K562 (cell line): ENCODE measurements around the gene PLA2G2C. TPM values are rescaled to one million over a fixed set of nuclear protein-coding genes. Genes with fewer than 3 reads are reported as not detected.

Experiments
- ARID1B ChIP-seq: fragments of 450-650 bp; IDR thresholded peaks from 2 replicates; pipeline ENCODE4 v1.6.1; 2016; ENCODE audit warnings: antibody characterized with exemption, mild to moderate bottlenecking, inconsistent platforms
- ARNT ChIP-seq, 2 experiments: fragments of 450-650 bp; IDR thresholded peaks; 2 replicates each; pipeline ENCODE4 v1.6.1; 2016; ENCODE audit warnings: mild to moderate bottlenecking in 1 of 2
- BRCA1 ChIP-seq, 2 experiments: fragments of 450-650 bp in 1 of 2; sonication (generic) in 1 of 2; formaldehyde crosslinking in 1 of 2; IDR thresholded peaks; 2 replicates each; pipeline versions ENCODE4 v1.5.0 to v1.6.1; 2017 to 2020; ENCODE audit warnings: mild to moderate bottlenecking in 1 of 2, missing genetic modification reagents in 1 of 2
- BRD4 ChIP-seq: fragments of 200-600 bp; sonication (generic); IDR thresholded peaks from 2 replicates; pipeline ENCODE4 v1.6.1; 2017; ENCODE audit warnings: inconsistent platforms
- EP400 ChIP-seq: fragments of 450-650 bp; IDR thresholded peaks from 2 replicates; pipeline ENCODE4 v1.6.1; 2017; ENCODE audit warnings: antibody characterized with exemption, mild to moderate bottlenecking, moderate library complexity
- ERF ChIP-seq: fragments of 450-650 bp; formaldehyde crosslinking; IDR thresholded peaks from 2 replicates; pipeline ENCODE4 v1.4.0; 2020; ENCODE audit warnings: mild to moderate bottlenecking, mixed read lengths
- FOXJ3 ChIP-seq: sonication (generic); formaldehyde crosslinking; IDR thresholded peaks from 2 replicates; pipeline ENCODE4 v1.4.0; 2020; ENCODE audit warnings: mild to moderate bottlenecking, missing genetic modification reagents
- HMG20B ChIP-seq: fragments of 250-450 bp; sonication (Bioruptor Pico); IDR thresholded peaks from 2 replicates; pipeline ENCODE4 v1.5.0; 2021; ENCODE audit warnings: mild to moderate bottlenecking
- KDM1A ChIP-seq, 2 experiments: fragments of 450-650 bp; IDR thresholded peaks; 2 replicates each; pipeline ENCODE4 v1.6.1; 2016; ENCODE audit warnings: mild to moderate bottlenecking in 2 of 2
- KLF13 ChIP-seq: fragments of 450-650 bp; IDR thresholded peaks from 2 replicates; pipeline ENCODE4 v1.6.1; 2016; ENCODE audit warnings: missing genetic modification characterization, low read depth, mild to moderate bottlenecking, missing compliant biosample characterization, moderate library complexity, borderline replicate concordance
- MCM3 ChIP-seq: fragments of 450-650 bp; IDR thresholded peaks from 2 replicates; pipeline ENCODE4 v1.6.1; 2016
- MEF2D ChIP-seq: conservative IDR thresholded peaks from 2 replicates; pipeline ENCODE4 v1.6.1; 2016; ENCODE audit warnings: low read depth, missing genetic modification characterization, missing compliant biosample characterization
- MLLT1 ChIP-seq, 2 experiments: fragments of 450-650 bp; IDR thresholded peaks; 2 replicates each; pipeline ENCODE4 v1.6.1; 2016
- MNT ChIP-seq, 2 experiments: fragments of 450-650 bp; conservative IDR thresholded peaks; 2 replicates each; pipeline ENCODE4 v1.6.1; 2017; ENCODE audit warnings: mild to moderate bottlenecking in 2 of 2, moderate library complexity in 2 of 2
- MTF1 ChIP-seq: fragments of 250-450 bp; sonication (Bioruptor Pico); IDR thresholded peaks from 2 replicates; pipeline ENCODE4 v1.9.0; 2021; ENCODE audit warnings: moderate library complexity, mild to moderate bottlenecking, inconsistent platforms, borderline replicate concordance
- NR0B1 ChIP-seq: fragments of 450-650 bp; IDR thresholded peaks from one replicate; pipeline ENCODE4 v1.6.1; 2018; ENCODE audit warnings: mild to moderate bottlenecking, moderate library complexity; ENCODE audit not compliant: partially characterized antibody
- NRF1 ChIP-seq, 2 experiments: fragments of 450-650 bp; IDR thresholded peaks in 1 of 2; conservative IDR thresholded peaks in 1 of 2; 2 replicates each; pipeline ENCODE4 v1.6.1; 2014; ENCODE audit warnings: mild to moderate bottlenecking in 2 of 2
- RBM15 ChIP-seq: fragments of 200-400 bp; formaldehyde crosslinking; IDR thresholded peaks from 2 replicates; pipeline ENCODE4 v1.6.1; 2018; ENCODE audit warnings: mild to moderate bottlenecking, low read length, moderate library complexity; ENCODE audit not compliant: insufficient read depth
- TAL1 ChIP-seq: fragments of 450-650 bp; IDR thresholded peaks from 2 replicates; pipeline ENCODE4 v1.6.1; 2016; ENCODE audit warnings: mild to moderate bottlenecking
- TRIM24 ChIP-seq, 2 experiments: fragments of 450-650 bp; IDR thresholded peaks; 2 replicates each; pipeline ENCODE4 v1.6.1; 2016
- USF1 ChIP-seq: sonication (generic); formaldehyde crosslinking; IDR thresholded peaks from 2 replicates; pipeline ENCODE4 v1.9.0; 2022; ENCODE audit warnings: mild to moderate bottlenecking, missing genetic modification reagents
- ZFP91 ChIP-seq: sonication (generic); formaldehyde crosslinking; IDR thresholded peaks from 2 replicates; pipeline ENCODE4 v1.8.0; 2022; ENCODE audit warnings: mild to moderate bottlenecking, missing genetic modification reagents
- ZNF444 ChIP-seq: fragments of 250-450 bp; sonication (Bioruptor Pico); IDR thresholded peaks from 2 replicates; pipeline ENCODE4 v1.4.0; 2020; ENCODE audit warnings: mild to moderate bottlenecking, moderate library complexity
- ZNF717 ChIP-seq: fragments of 250-450 bp; sonication (Bioruptor Pico); IDR thresholded peaks from 2 replicates; pipeline ENCODE4 v1.5.0; 2021
- polyA plus RNA-seq, 8 experiments: library from polyadenylated mRNA; depleted of rRNA in 4 of 8; stranded (reverse) in 5 of 8; unstranded in 3 of 8; fragments of >200 nt; fragmentation: Nextera tagmentation in 2 of 8; fragmentation: Illumina TruSeq in 1 of 8; extraction: Ambion mirVana in 2 of 8; extraction: Trizol in 1 of 8; gene quantifications; 2 replicates each; pipeline versions ENCODE4 v1.2.1 to v1.2.3, GENCODE V29; 2011 to 2014; ENCODE audit warnings: inconsistent platforms in 1 of 8, missing spikeins in 1 of 8
- total RNA-seq, 7 experiments: library from RNA; depleted of rRNA in 6 of 7; stranded (reverse); fragments of >200 nt in 6 of 7; fragmentation: Illumina TruSeq in 2 of 7; extraction: Trizol in 2 of 7; gene quantifications; 2 replicates each; pipeline versions ENCODE4 v1.2.1 to v1.2.3, GENCODE V29; 2011 to 2021; ENCODE audit warnings: low replicate concordance in 1 of 7

The PLA2G2C gene
- total and polyA plus RNA-seq, 9 of the 15 experiments (the other 6 are each of a cell fraction or from before 2014, with no cell fraction given) = 0.14 to 0.49 (median 0.21) TPM

GRCh38 chr1:20197329-20197791, 11.0 kb upstream of the PLA2G2C start (continued):
- TF ChIP-seq NR0B1 (no peak), ZNF717 (CRISPR knock-in tag) (no peak), NRF1 (conservative IDR thresholded peaks at IDR 0.05 in 1 of 2, IDR thresholded peaks at IDR 0.05 in 1 of 2) (peak; percentile 30 to 38; a peak in 2 of 4 replicates), BRD4 (no peak), ZNF444 (no peak), MEF2D (tag) (no peak), FOXJ3 (CRISPR knock-in tag) (no peak), BRCA1 (IDR thresholded peaks at IDR 0.05) (no peak), BRCA1 (CRISPR knock-in tag; IDR thresholded peaks at IDR 0.05) (no peak), MLLT1 (IDR thresholded peaks at IDR 0.05) (peak in 1 of 2 experiments; percentile 25; a peak in 1 of 4 replicates), MTF1 (CRISPR knock-in tag) (no peak), KDM1A (IDR thresholded peaks at IDR 0.05) (peak; percentile 77 to 88), KLF13 (peak; percentile 66; the same call in 1 of the 2 replicates), TAL1 (peak; percentile 61; the same call in 1 of the 2 replicates), MCM3 (no peak), MNT (conservative IDR thresholded peaks at IDR 0.05) (0 out of 4 replicates have a peak, but pooled peaks of 1 of the 2 experiments have one; percentile 11), HMG20B (no peak), RBM15 (no peak), ARNT (IDR thresholded peaks at IDR 0.05) (0 out of 4 replicates have a peak, but pooled peaks of 1 of the 2 experiments have one; percentile 34), USF1 (CRISPR knock-in tag) (no peak), ERF (CRISPR knock-in tag) (no peak), EP400 (no peak), ZFP91 (CRISPR knock-in tag) (no peak), TRIM24 (IDR thresholded peaks at IDR 0.05) (peak; percentile 30; a peak in 1 of 4 replicates), ARID1B (peak; percentile 74)
